GM12878 (cell line): ENCODE results near the gene FSTL4. TPM values are rescaled to one million over a fixed set of nuclear protein-coding genes. Genes with fewer than 3 reads are reported as not detected.

Experiments
- ATAC-seq: fragments of 200-7000 bp; cut with Tn5 transposase; 3 replicates; pipeline ENCODE4 v1.9.1; 2020; ENCODE audit warnings: mild to moderate bottlenecking, moderate library complexity
- BruUV-seq: library from RNA; stranded (reverse); fragments of 400-500 nt; replicated peaks from 2 replicates; lab custom pipeline; 2021; lab: Mats Ljungman, UMichigan
- CTCF ChIA-PET: fragments of 300-600 bp; sonication (Branson Sonifier 250); formaldehyde crosslinking; extraction: SDS; loops from one replicate; lab custom pipeline; 2021; ENCODE audit warnings: inconsistent platforms; lab: Yijun Ruan, JAX
- POLR2A ChIA-PET: fragments of 350-600 bp; formaldehyde crosslinking; extraction: SDS; loops from one replicate; lab custom pipeline; 2021; ENCODE audit warnings: inconsistent platforms; lab: Charles Lee
- RAD21 ChIA-PET: fragments of 300-600 bp; sonication (Branson Sonifier 250); formaldehyde crosslinking; loops from one replicate; lab custom pipeline; 2023; ENCODE audit warnings: antibody characterized with exemption; ENCODE audit not compliant: unreplicated experiment; lab: Charles Lee
- SMC1A ChIA-PET: fragments of 300-600 bp; sonication (Branson Sonifier 250); formaldehyde crosslinking; loops from one replicate; lab custom pipeline; 2023; ENCODE audit not compliant: unreplicated experiment, uncharacterized antibody; lab: Charles Lee
- DNase-seq: peaks from one replicate; pipeline ENCODE4 v3.0.0-alpha.2; 2011; ENCODE audit warnings: low read depth, low spot score
- FAIRE-seq: peaks from 3 replicates; lab custom pipeline; 2011; peaks lifted over from hg19 to GRCh38; lab: Jason Lieb, UNC
- H2AFZ ChIP-seq: 2 replicates; pipeline ENCODE4 v1.6.0; 2011; ENCODE audit warnings: low read depth, low read length, control low read depth; ENCODE audit not compliant: control insufficient read depth
- H3K27ac ChIP-seq: 2 replicates; pipeline ENCODE4 v1.5.1; 2011; ENCODE audit warnings: control low read depth; ENCODE audit not compliant: control insufficient read depth, insufficient read depth
- H3K27me3 ChIP-seq, 2 experiments: replicated peaks in 1 of 2; 2 replicates each; pipeline versions ENCODE4 v1.6.0 to v1.6.1; 2011; ENCODE audit warnings: low read length in 1 of 2; ENCODE audit not compliant: control insufficient read depth in 2 of 2, insufficient read depth in 2 of 2
- H3K36me3 ChIP-seq, 2 experiments: 2 replicates each; pipeline ENCODE4 v1.5.1; 2011; ENCODE audit warnings: low read length in 1 of 2; ENCODE audit not compliant: control insufficient read depth in 2 of 2, insufficient read depth in 2 of 2
- H3K4me1 ChIP-seq: 2 replicates; pipeline ENCODE4 v1.6.1; 2011; ENCODE audit warnings: mild to moderate bottlenecking, low read length, moderate library complexity, mixed read lengths; ENCODE audit not compliant: control insufficient read depth, insufficient read depth
- H3K4me2 ChIP-seq: 2 replicates; pipeline ENCODE4 v1.6.0; 2011; ENCODE audit warnings: control low read depth; ENCODE audit not compliant: control insufficient read depth, insufficient read depth
- H3K4me3 ChIP-seq: fragments of 200-600 bp; sonication (generic); 2 replicates; pipeline ENCODE4 v1.5.1; 2016
- H3K79me2 ChIP-seq: 2 replicates; pipeline ENCODE4 v1.6.0; 2011; ENCODE audit warnings: low read length; ENCODE audit not compliant: control insufficient read depth, insufficient read depth
- H3K9ac ChIP-seq: 2 replicates; pipeline ENCODE4 v1.8.0; 2011; ENCODE audit warnings: low read length, control low read depth, mixed read lengths; ENCODE audit not compliant: control insufficient read depth, insufficient read depth
- H3K9me3 ChIP-seq: replicated peaks from 3 replicates; pipeline ENCODE4 v1.5.1; 2011; ENCODE audit warnings: mild to moderate bottlenecking, low read length; ENCODE audit not compliant: control insufficient read depth, insufficient read depth
- H4K20me1 ChIP-seq: 2 replicates; pipeline ENCODE4 v1.6.0; 2011; ENCODE audit not compliant: control insufficient read depth, insufficient read depth
- CBX5 ChIP-seq: sonication (generic); IDR thresholded peaks from 2 replicates; pipeline ENCODE4 v1.6.1; 2016; ENCODE audit warnings: low read depth, moderate library complexity, mild to moderate bottlenecking, inconsistent platforms
- EZH2 ChIP-seq: IDR thresholded peaks from 2 replicates; pipeline ENCODE4 v1.6.1; 2012; ENCODE audit warnings: low read depth, mild to moderate bottlenecking, control low read depth, inconsistent platforms, low read length, borderline replicate concordance; ENCODE audit not compliant: control insufficient read depth
- HCFC1 ChIP-seq: fragments of 150-350 bp; IDR thresholded peaks from 2 replicates; pipeline ENCODE4 v1.6.1; 2014; ENCODE audit warnings: low read length
- MEF2B ChIP-seq: fragments of 450-650 bp; IDR thresholded peaks from 2 replicates; pipeline ENCODE4 v1.6.1; 2018; ENCODE audit warnings: mild to moderate bottlenecking, moderate library complexity; ENCODE audit not compliant: partially characterized antibody, poor library complexity, severe bottlenecking
- MYB ChIP-seq: fragments of 150-350 bp; IDR thresholded peaks from 2 replicates; pipeline ENCODE4 v1.6.1; 2014; ENCODE audit warnings: mild to moderate bottlenecking, low read depth, low read length, borderline replicate concordance
- NFIC ChIP-seq: IDR thresholded peaks from 2 replicates; pipeline ENCODE4 v1.6.1; 2012; ENCODE audit warnings: low read depth, mild to moderate bottlenecking, inconsistent platforms, low read length, moderate library complexity
- NFXL1 ChIP-seq: fragments of 450-650 bp; IDR thresholded peaks from 2 replicates; pipeline ENCODE4 v1.6.1; 2017; ENCODE audit warnings: antibody characterized with exemption, mild to moderate bottlenecking, borderline replicate concordance
- NFYA ChIP-seq: IDR thresholded peaks from 2 replicates; pipeline ENCODE4 v1.6.1; 2011; ENCODE audit warnings: low read depth, mild to moderate bottlenecking, low read length, improper control_type of control experiment, borderline replicate concordance
- NR2C1 ChIP-seq: fragments of 450-650 bp; IDR thresholded peaks from 2 replicates; pipeline ENCODE4 v1.6.1; 2017; ENCODE audit warnings: antibody characterized with exemption, mild to moderate bottlenecking, moderate library complexity
- REST ChIP-seq: IDR thresholded peaks from 2 replicates; pipeline ENCODE4 v1.6.1; 2012; ENCODE audit warnings: mild to moderate bottlenecking, low read depth, low read length
- RFX5 ChIP-seq: IDR thresholded peaks from 2 replicates; pipeline ENCODE4 v1.6.1; 2011; ENCODE audit warnings: low read depth, low read length, improper control_type of control experiment
- SMARCA5 ChIP-seq: fragments of 450-650 bp; IDR thresholded peaks from 2 replicates; pipeline ENCODE4 v1.6.1; 2017; ENCODE audit warnings: mild to moderate bottlenecking
- STAT3 ChIP-seq: IDR thresholded peaks from 2 replicates; pipeline ENCODE4 v1.6.1; 2011; ENCODE audit warnings: low read depth, low read length, improper control_type of control experiment
- USF2 ChIP-seq: IDR thresholded peaks from 2 replicates; pipeline ENCODE4 v1.6.1; 2011; ENCODE audit warnings: low read depth, low read length, improper control_type of control experiment, borderline replicate concordance
- ZBTB4 ChIP-seq: fragments of 450-650 bp; formaldehyde crosslinking; IDR thresholded peaks from 2 replicates; pipeline ENCODE4 v1.4.0; 2022; ENCODE audit warnings: mild to moderate bottlenecking, moderate library complexity
- ZNF384 ChIP-seq: IDR thresholded peaks from 2 replicates; pipeline ENCODE4 v1.6.1; 2012; ENCODE audit warnings: low read depth, mild to moderate bottlenecking, low read length, improper control_type of control experiment, borderline replicate concordance
- WGBS: methylation state at CpG from one replicate; pipeline ENCODE4 v1.1.6; 2016; ENCODE audit warnings: low lambda C conversion rate; ENCODE audit not compliant: insufficient replicate concordance, insufficient coverage; ENCODE audit errors: missing lambda C conversion rate; 5-methylcytosine and 5-hydroxymethylcytosine counted together
- in situ Hi-C: fragments of 300-500 bp; cut with MboI; formaldehyde crosslinking; loops from 9 replicates; pipeline ENCODE4 v1.14.3; 2018; ENCODE audit warnings: mixed read lengths
- intact Hi-C: fragments of 100-400 bp; cut with micrococcal nuclease; formaldehyde crosslinking; loops from one replicate; pipeline ENCODE4 v1.14.2; 2022; ENCODE audit not compliant: unreplicated experiment
- polyA plus RNA-seq, 11 experiments: library from polyadenylated mRNA; depleted of rRNA in 4 of 11; unstranded in 6 of 11; stranded (reverse) in 5 of 11; fragments of >200 nt; fragmentation: Nextera tagmentation in 4 of 11; fragmentation: Illumina TruSeq in 1 of 11; extraction: Ambion mirVana in 4 of 11; extraction: Trizol in 1 of 11; gene quantifications; 1 replicate in 1 of 11; 2 replicates in 10 of 11; pipeline versions ENCODE4 v1.2.1 to v1.2.3, GENCODE V29; 2011 to 2016; ENCODE audit warnings: inconsistent platforms in 2 of 11, missing spikeins in 2 of 11, low read depth in 1 of 11
- total RNA-seq, 4 experiments: library from RNA; depleted of rRNA in 3 of 4; stranded (reverse); fragments of >200 nt in 3 of 4; fragmentation: Illumina TruSeq in 1 of 4; extraction: Trizol in 1 of 4; gene quantifications; 2 replicates each; pipeline versions ENCODE4 v1.2.1 to v1.2.3, GENCODE V29; 2013 to 2021

Gene FSTL4
- total and polyA plus RNA-seq, 10 of the 15 experiments (the other 5 are each of a cell fraction or from before 2014, with no cell fraction given): 0.01 to 0.79 (median 0.21) TPM; not detected in 6

GRCh38 chr5:133299021-133299420 lies 313.3 kb downstream of the FSTL4 start (continued):
- TF ChIP-seq REST (no peak), NFYA (no peak), ZBTB4 (CRISPR knock-in tag) (no peak)

GRCh38 chr5:133298447-133298846 lies 313.9 kb downstream of the FSTL4 start:
- Histone ChIP-seq H2AFZ (no peak overlapping the region), H3K9me3 (no peaks in the 10 kb centered on the region), H4K20me1 (no peaks in the 10 kb centered on the region), H3K79me2 (no peaks in the 10 kb centered on the region), H3K9ac (no peak overlapping the region), H3K27me3 (no peaks in the 10 kb centered on the region), H3K4me3 (no peak overlapping the region), H3K27ac (no peak overlapping the region), H3K36me3 (no peaks in the 10 kb centered on the region), H3K4me2 (no peak overlapping the region), H3K4me1 (no peaks in the 10 kb centered on the region)
- ATAC-seq (peak; percentile 54), DNase-seq (no peak), FAIRE-seq (no peak)
- ChIA-PET RAD21 (interaction anchor here (1.2 kb wide), 1 partner anchor 18 kb away, joined by 4 read pairs; no protein-coding TSS in a partner anchor), SMC1A (no interaction called here), POLR2A (interaction anchor here (1.5 kb wide), 1 partner anchor 14 kb away, joined by 4 read pairs; no protein-coding TSS in a partner anchor), CTCF (interaction anchor here (0.6 kb wide), 1 partner anchor 607 kb away, joined by 3 read pairs; no protein-coding TSS in a partner anchor)
- in situ Hi-C loops: no loop called here
- WGBS: 1% methylated on average over 4 of the region's 4 CpGs
- intact Hi-C loops: no loop called here
- no TSS peak for BruUV-seq
- TF ChIP-seq NFIC (no peak), NFXL1 (no peak), HCFC1 (no peak), ZNF384 (no peak), USF2 (no peak), MYB (no peak), SMARCA5 (no peak), MEF2B (no peak), RFX5 (no peak), EZH2 (no peak), CBX5 (no peak), NR2C1 (no peak), STAT3 (no peak)
